ENCODE measurements around the gene PCSK1N.

PCSK1N gene

GRCh38 chrX:48813644-48814043 lies 21.8 kb downstream of the PCSK1N start:
- Histone ChIP-seq H3K79me2 (ENCODE audit: insufficient read depth, low read length) (no peaks in the 10 kb centered on the region), H3F3A (ENCODE audit: low read depth) (no peaks in the 10 kb centered on the region), H3K9ac (ENCODE audit: low read depth, low read length, poor library complexity, severe bottlenecking) (no peak overlapping the region), H3K27me3 (ENCODE audit: insufficient read depth, low read length, poor library complexity, severe bottlenecking) (no peaks in the 10 kb centered on the region), H3K9me3 (ENCODE audit: insufficient read depth, low read depth, low read length) (no peaks in the 10 kb centered on the region), H3K9me2 (replicated peaks; ENCODE audit: low read depth, low read length) (no peaks in the 10 kb centered on the region), H3K36me3 (ENCODE audit: insufficient read depth, low read length) (no peaks in the 10 kb centered on the region), H3K4me3 (ENCODE audit: low read length, poor library complexity, severe bottlenecking) (no peak overlapping the region), H4K20me1 (ENCODE audit: insufficient read depth, low read length, poor library complexity, severe bottlenecking) (no peaks in the 10 kb centered on the region), H3K4me1 (ENCODE audit: insufficient read depth, low read length, poor library complexity, severe bottlenecking) (no peaks in the 10 kb centered on the region), H3K4me2 (ENCODE audit: low read depth, low read length, poor library complexity, severe bottlenecking) (no peak overlapping the region), H2AFZ (ENCODE audit: low read length) (no peak overlapping the region)
- TF ChIP-seq CTCF (conservative IDR thresholded peaks at IDR 0.05; ENCODE audit: low read length) (no peak), EZH2phosphoT487 (IDR thresholded peaks at IDR 0.05; ENCODE audit: borderline replicate concordance) (no peak)

- no peaks in the 10 kb centered on the region for H4K20me1 ChIP-seq (ENCODE audit: insufficient read depth, low read length, poor library complexity, severe bottlenecking)
- H3K79me2 ChIP-seq (ENCODE audit: insufficient read depth, low read length) = peaks cover 5% of the 10 kb centered on the region; the same call in 1 of the 2 replicates
- H3K36me3 ChIP-seq (ENCODE audit: insufficient read depth, low read length) = no peaks in the 10 kb centered on the region
- H3K4me3 ChIP-seq (ENCODE audit: low read length, poor library complexity, severe bottlenecking) = no peak overlapping the region
- H3F3A ChIP-seq (ENCODE audit: low read depth) = no peaks in the 10 kb centered on the region
- no peak overlapping the region for H3K4me2 ChIP-seq (ENCODE audit: low read depth, low read length, poor library complexity, severe bottlenecking)
- no peak overlapping the region for H2AFZ ChIP-seq (ENCODE audit: low read length)
- no peaks in the 10 kb centered on the region for H3K9me2 ChIP-seq (replicated peaks; ENCODE audit: low read depth, low read length)
- peaks cover 7% of the 10 kb centered on the region for H3K4me1 ChIP-seq (ENCODE audit: insufficient read depth, low read length, poor library complexity, severe bottlenecking)
- H3K9me3 ChIP-seq (ENCODE audit: insufficient read depth, low read depth, low read length) = no peaks in the 10 kb centered on the region
- TF ChIP-seq EZH2phosphoT487 (IDR thresholded peaks at IDR 0.05; ENCODE audit: borderline replicate concordance) (no peak), CTCF (conservative IDR thresholded peaks at IDR 0.05; ENCODE audit: low read length) (0 out of 2 replicates have a peak, but pooled peaks have one; percentile 8)
- no peaks in the 10 kb centered on the region for H3K27me3 ChIP-seq (ENCODE audit: insufficient read depth, low read length, poor library complexity, severe bottlenecking)
- H3K9ac ChIP-seq (ENCODE audit: low read depth, low read length, poor library complexity, severe bottlenecking) = no peak overlapping the region
Measured at GRCh38 chrX:48806081-48806480, 29.3 kb downstream of the PCSK1N start.

- no peaks in the 10 kb centered on the region for H3K27me3 ChIP-seq (ENCODE audit: insufficient read depth, low read length, poor library complexity, severe bottlenecking)
- peaks cover 14% of the 10 kb centered on the region for H3K4me1 ChIP-seq (ENCODE audit: insufficient read depth, low read length, poor library complexity, severe bottlenecking)
- H4K20me1 ChIP-seq (ENCODE audit: insufficient read depth, low read length, poor library complexity, severe bottlenecking) = no peaks in the 10 kb centered on the region
- peak overlapping the region; percentile 96 for H3K4me3 ChIP-seq (ENCODE audit: low read length, poor library complexity, severe bottlenecking)
- peaks cover 11% of the 10 kb centered on the region; the same call in 1 of the 2 replicates for H3K79me2 ChIP-seq (ENCODE audit: insufficient read depth, low read length)
- no peaks in the 10 kb centered on the region for H3K36me3 ChIP-seq (ENCODE audit: insufficient read depth, low read length)
- H3K4me2 ChIP-seq (ENCODE audit: low read depth, low read length, poor library complexity, severe bottlenecking) = peak overlapping the region; percentile 87
- H3F3A ChIP-seq (ENCODE audit: low read depth) = no peaks in the 10 kb centered on the region
- H3K9ac ChIP-seq (ENCODE audit: low read depth, low read length, poor library complexity, severe bottlenecking) = peak overlapping the region; percentile 97
- H3K9me3 ChIP-seq (ENCODE audit: insufficient read depth, low read depth, low read length) = no peaks in the 10 kb centered on the region
- TF ChIP-seq EZH2phosphoT487 (IDR thresholded peaks at IDR 0.05; ENCODE audit: borderline replicate concordance) = no peak
- no peak for TF ChIP-seq CTCF (conservative IDR thresholded peaks at IDR 0.05; ENCODE audit: low read length)
- H3K9me2 ChIP-seq (replicated peaks; ENCODE audit: low read depth, low read length) = no peaks in the 10 kb centered on the region
- no peak overlapping the region for H2AFZ ChIP-seq (ENCODE audit: low read length)
Measured at GRCh38 chrX:48802905-48803200, 32.6 kb downstream of the PCSK1N start.

Measured in Loucy (cell line).